Fibroblast of mammary gland (primary cell): ENCODE results near the gene MC1R.
"Not testable (repeated sequence)": the region's sequence is repeated elsewhere in the genome, so short reads cannot be mapped to it uniquely, and the experiment has no call there.

Experiments used
- DNase-seq: peaks from one replicate; pipeline ENCODE4 v3.0.0-alpha.2; 2010; ENCODE audit warnings: low read depth
- H3K4me3 ChIP-seq: 2 replicates; pipeline ENCODE4 v1.5.1; 2011; ENCODE audit warnings: low read depth, mild to moderate bottlenecking, low read length, moderate library complexity; ENCODE audit not compliant: control insufficient read depth
- CTCF ChIP-seq: conservative IDR thresholded peaks from 2 replicates; pipeline ENCODE4 v1.5.1; 2011; ENCODE audit warnings: low read depth, low read length, inconsistent platforms; ENCODE audit not compliant: control insufficient read depth, insufficient read depth

Gene MC1R

GRCh38 chr16:89918453-89919347 lies at the start of gene MC1R:
MC1R (plus strand) TSS chr16:89918862; CDS start chr16:89919259, 397 bp downstream.
- TF ChIP-seq CTCF, result peak; percentile 51
- H3K4me3 ChIP-seq, result peak within 1 kb of the TSS; percentile 27
- peak; percentile 39 for DNase-seq

- H3K4me3 ChIP-seq, result no peak overlapping the region
- TF ChIP-seq CTCF, result no peak
Measured at GRCh38 chr16:89869911-89870310, 48.8 kb upstream of the MC1R start.

GRCh38 chr16:89870440-89870839 lies 48.2 kb upstream of the MC1R start:
- H3K4me3 ChIP-seq, result no peak overlapping the region
- DNase-seq, result no peak
- no peak for TF ChIP-seq CTCF

More at GRCh38 chr16:89869911-89870310, 48.8 kb upstream of the MC1R start:
- DNase-seq, result no peak

- no peak for TF ChIP-seq CTCF
- no peak for DNase-seq
- no peak overlapping the region for H3K4me3 ChIP-seq
Measured at GRCh38 chr16:89871895-89872294, 46.8 kb upstream of the MC1R start.

GRCh38 chr16:89873109-89873971 lies 45.3 kb upstream of the MC1R start, which contains the start of gene TCF25:
TCF25 (plus strand) TSS chr16:89873592; CDS start chr16:89873668, 76 bp downstream.
- peak within 1 kb of the TSS; percentile 81 for H3K4me3 ChIP-seq
- no peak for TF ChIP-seq CTCF
- peak; percentile 77 for DNase-seq

- TF ChIP-seq CTCF, result no peak
- peak overlapping the region; percentile 81 for H3K4me3 ChIP-seq
- DNase-seq, result peak; percentile 95
Measured at GRCh38 chr16:89873972-89874689, 44.5 kb upstream of the MC1R start.

- DNase-seq, result not testable (repeated sequence)
Measured at GRCh38 chr16:89879123-89879522, 39.5 kb upstream of the MC1R start.

More at GRCh38 chr16:89879123-89879522, 39.5 kb upstream of the MC1R start:
- not testable (repeated sequence) for H3K4me3 ChIP-seq
